Measurements from ENCODE around the gene LPP. TPM values are rescaled to one million over a fixed set of nuclear protein-coding genes. Genes with fewer than 3 reads are reported as not detected.
A peak's percentile ranks its signal among the peaks of the same experiment; 100 is the strongest.

The LPP gene
- total RNA-seq, 1 experiment from 2014 or later, result 20.4 TPM

DNA sequence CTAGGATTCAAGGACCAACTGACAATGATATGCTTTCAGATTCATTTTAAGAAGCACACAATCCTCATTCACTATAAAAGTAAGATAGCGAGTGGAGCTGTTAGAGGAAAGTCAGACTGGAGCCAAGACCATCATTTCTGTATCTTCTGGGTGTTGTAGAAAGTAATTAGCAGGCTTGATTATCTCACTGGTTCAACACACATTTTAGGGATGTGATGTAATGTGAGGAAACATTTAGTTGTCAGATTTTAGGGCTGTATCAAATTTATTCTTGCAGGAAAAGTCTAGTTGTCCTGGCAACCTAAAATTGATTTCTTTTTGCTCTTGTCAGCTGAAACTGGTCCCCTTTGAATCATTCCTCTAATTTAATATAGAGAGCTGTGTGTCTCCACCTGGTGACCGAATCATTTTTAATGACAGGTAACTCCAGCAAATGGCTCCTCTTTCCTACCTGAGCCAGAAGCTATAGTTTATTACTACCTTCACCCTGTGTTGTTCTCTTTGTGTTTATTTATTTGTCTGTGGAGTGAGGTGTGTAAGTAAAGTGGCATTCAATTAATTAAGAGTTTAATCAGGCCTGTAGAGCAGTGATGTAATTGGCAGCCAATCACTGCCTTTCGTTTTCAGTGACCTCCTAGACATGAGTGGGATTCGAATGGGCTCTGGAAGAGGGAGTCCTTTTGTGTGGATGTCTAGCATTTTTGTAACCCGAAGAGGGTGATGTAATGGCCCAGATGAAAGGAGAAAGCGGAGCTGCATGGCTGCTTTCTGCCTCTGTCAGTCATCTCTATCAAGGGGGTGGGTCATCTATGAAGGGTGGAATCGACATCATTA lies 125.8 kb downstream of the LPP start:
- intact Hi-C loops (cut with micrococcal nuclease), result no loop called here
- Histone ChIP-seq H3K4me1 (ENCODE audit: insufficient read depth, low read length) (peaks cover 19% of the 10 kb centered on the region), H3K36me3 (ENCODE audit: low read depth, low read length) (no peaks in the 10 kb centered on the region), H3K9me3 (ENCODE audit: low read length) (no peaks in the 10 kb centered on the region), H3K4me2 (ENCODE audit: low read length) (no peak overlapping the region), H4K20me1 (ENCODE audit: low read length) (no peaks in the 10 kb centered on the region), H3K9me2 (replicated peaks; ENCODE audit: low read length) (no peaks in the 10 kb centered on the region), H2AFZ (ENCODE audit: low read length) (no peak overlapping the region), H3K27ac (ENCODE audit: low read length) (no peak overlapping the region), H3K79me2 (ENCODE audit: low read length) (peaks cover 17% of the 10 kb centered on the region), H3K27me3 (ENCODE audit: low read length) (no peaks in the 10 kb centered on the region), H3F3A (ENCODE audit: low read length, unreplicated experiment) (no peaks in the 10 kb centered on the region), H3K4me3 (ENCODE audit: low read length) (no peak overlapping the region), H3K9ac (ENCODE audit: low read length) (no peak overlapping the region)
- ChIA-PET POLR2A (ENCODE audit: unreplicated experiment) (interaction anchor here (0.6 kb wide), 1 partner anchor 153 kb away, joined by 3 read pairs; no protein-coding TSS in a partner anchor), CTCF (interaction anchor here (0.5 to 0.8 kb wide), 4 partner anchors 80 to 539 kb away, joined by 3 to 5 read pairs (median 4); no protein-coding TSS in a partner anchor)
- peak; percentile 36 for DNase-seq
- no peak for ATAC-seq
- TF ChIP-seq CTCF (conservative IDR thresholded peaks at IDR 0.05; ENCODE audit: low read depth, low read length) (peak; percentile 48), EZH2phosphoT487 (IDR thresholded peaks at IDR 0.05; ENCODE audit: borderline replicate concordance, low read length) (no peak), EZH2 (IDR thresholded peaks at IDR 0.05; ENCODE audit: low read length, unreplicated experiment) (no peak)
- no TSS peak for BruUV-seq (replicated peaks)

GRCh38 chr3:188280627-188281026 lies 126.7 kb downstream of the LPP start:
- CTCF ChIA-PET, result no interaction called here
- no TSS peak for BruUV-seq (replicated peaks)
- DNase-seq, result peak; percentile 57

More at GRCh38 chr3:188280627-188281026, 126.7 kb downstream of the LPP start:
- Histone ChIP-seq H3K27me3 (ENCODE audit: low read length) (no peaks in the 10 kb centered on the region), H2AFZ (ENCODE audit: low read length) (no peak overlapping the region), H3K27ac (ENCODE audit: low read length) (no peak overlapping the region), H3K4me2 (ENCODE audit: low read length) (no peak overlapping the region), H3K9me2 (replicated peaks; ENCODE audit: low read length) (no peaks in the 10 kb centered on the region), H4K20me1 (ENCODE audit: low read length) (no peaks in the 10 kb centered on the region), H3K36me3 (ENCODE audit: low read depth, low read length) (no peaks in the 10 kb centered on the region), H3K9me3 (ENCODE audit: low read length) (no peaks in the 10 kb centered on the region), H3K4me3 (ENCODE audit: low read length) (no peak overlapping the region), H3K79me2 (ENCODE audit: low read length) (peaks cover 17% of the 10 kb centered on the region), H3K9ac (ENCODE audit: low read length) (no peak overlapping the region), H3K4me1 (ENCODE audit: insufficient read depth, low read length) (peaks cover 26% of the 10 kb centered on the region), H3F3A (ENCODE audit: low read length, unreplicated experiment) (no peaks in the 10 kb centered on the region)
- no peak; the same call in 1 of the 2 replicates for ATAC-seq
- TF ChIP-seq EZH2phosphoT487 (IDR thresholded peaks at IDR 0.05; ENCODE audit: borderline replicate concordance, low read length), result no peak
- no peak for TF ChIP-seq CTCF (conservative IDR thresholded peaks at IDR 0.05; ENCODE audit: low read depth, low read length)
- no peak for TF ChIP-seq EZH2 (IDR thresholded peaks at IDR 0.05; ENCODE audit: low read length, unreplicated experiment)
- POLR2A ChIA-PET (ENCODE audit: unreplicated experiment), result no interaction called here
- intact Hi-C loops (cut with micrococcal nuclease), result no loop called here

Measured in PC-3 (cell line).